OCI-M2 (cell line): ENCODE measurements around the gene SRP19.
A peak's percentile ranks its signal among the peaks of the same experiment; 100 is the strongest.
"Not testable (repeated sequence)": the region's sequence is repeated elsewhere in the genome, so short reads cannot be mapped to it uniquely, and the experiment has no call there.

Source experiments
- DNase-seq: peaks from one replicate; lab custom pipeline; 2025; ENCODE audit not compliant: unreplicated experiment; lab: John Stamatoyannopoulos, UW

SRP19 gene

GRCh38 chr5:112860929-112861637 lies at the start of gene SRP19:
Gene SRP19 (plus strand): TSS chr5:112861287. CDS start chr5:112861377, 90 bp downstream.
- peak; percentile 58 for DNase-seq

- no peak for DNase-seq
Measured at GRCh38 chr5:112812549-112812948, 48.5 kb upstream of the SRP19 start.

GRCh38 chr5:112820246-112820645 lies 40.8 kb upstream of the SRP19 start:
- DNase-seq = no peak

GRCh38 chr5:112822456-112822855 lies 38.6 kb upstream of the SRP19 start:
- no peak for DNase-seq

- DNase-seq = no peak
Measured at GRCh38 chr5:112823181-112823580, 37.9 kb upstream of the SRP19 start.

GRCh38 chr5:112823656-112824055 lies 37.4 kb upstream of the SRP19 start:
- no peak for DNase-seq

- DNase-seq = no peak
Measured at GRCh38 chr5:112824197-112824596, 36.9 kb upstream of the SRP19 start.

- no peak for DNase-seq
Measured at GRCh38 chr5:112830378-112830777, 30.7 kb upstream of the SRP19 start.

- no peak for DNase-seq
Measured at GRCh38 chr5:112833971-112834370, 27.1 kb upstream of the SRP19 start.

GRCh38 chr5:112844489-112844888 lies 16.6 kb upstream of the SRP19 start:
- no peak for DNase-seq

GRCh38 chr5:112846556-112846955 lies 14.5 kb upstream of the SRP19 start:
- no peak for DNase-seq

- no peak for DNase-seq
Measured at GRCh38 chr5:112847306-112847705, 13.8 kb upstream of the SRP19 start.

- peak; percentile 15 for DNase-seq
Measured at GRCh38 chr5:112848116-112848811, 12.8 kb upstream of the SRP19 start.

GRCh38 chr5:112849912-112850311 lies 11.2 kb upstream of the SRP19 start:
- DNase-seq = no peak

GRCh38 chr5:112854651-112855050 lies 6.4 kb upstream of the SRP19 start:
- no peak for DNase-seq

- DNase-seq = no peak
Measured at GRCh38 chr5:112857866-112858265, 3.2 kb upstream of the SRP19 start.

- DNase-seq = not testable (repeated sequence)
Measured at GRCh38 chr5:112860571-112860928, 537 bp upstream of the SRP19 start.

- DNase-seq = no peak
Measured at GRCh38 chr5:112861638-112861985, 525 bp downstream of the SRP19 start.

- DNase-seq = no peak
Measured at GRCh38 chr5:112862085-112862484, 998 bp downstream of the SRP19 start.

GRCh38 chr5:112863549-112863948 lies 2.5 kb downstream of the SRP19 start:
- DNase-seq = no peak

- no peak for DNase-seq
Measured at GRCh38 chr5:112865128-112865527, 4.0 kb downstream of the SRP19 start.

- no peak for DNase-seq
Measured at GRCh38 chr5:112866739-112867138, 5.7 kb downstream of the SRP19 start.

- no peak for DNase-seq
Measured at GRCh38 chr5:112867411-112867810, 6.3 kb downstream of the SRP19 start.
